ENCODE data around the gene ALAD. TPM values are rescaled to one million over a fixed set of nuclear protein-coding genes. Genes with fewer than 3 reads are reported as not detected.

ALAD gene
- total and polyA plus RNA-seq, 2 of the 8 experiments (the other 6 are each of a cell fraction or from before 2014, with no cell fraction given): 8.2 to 15.3 TPM

DNA sequence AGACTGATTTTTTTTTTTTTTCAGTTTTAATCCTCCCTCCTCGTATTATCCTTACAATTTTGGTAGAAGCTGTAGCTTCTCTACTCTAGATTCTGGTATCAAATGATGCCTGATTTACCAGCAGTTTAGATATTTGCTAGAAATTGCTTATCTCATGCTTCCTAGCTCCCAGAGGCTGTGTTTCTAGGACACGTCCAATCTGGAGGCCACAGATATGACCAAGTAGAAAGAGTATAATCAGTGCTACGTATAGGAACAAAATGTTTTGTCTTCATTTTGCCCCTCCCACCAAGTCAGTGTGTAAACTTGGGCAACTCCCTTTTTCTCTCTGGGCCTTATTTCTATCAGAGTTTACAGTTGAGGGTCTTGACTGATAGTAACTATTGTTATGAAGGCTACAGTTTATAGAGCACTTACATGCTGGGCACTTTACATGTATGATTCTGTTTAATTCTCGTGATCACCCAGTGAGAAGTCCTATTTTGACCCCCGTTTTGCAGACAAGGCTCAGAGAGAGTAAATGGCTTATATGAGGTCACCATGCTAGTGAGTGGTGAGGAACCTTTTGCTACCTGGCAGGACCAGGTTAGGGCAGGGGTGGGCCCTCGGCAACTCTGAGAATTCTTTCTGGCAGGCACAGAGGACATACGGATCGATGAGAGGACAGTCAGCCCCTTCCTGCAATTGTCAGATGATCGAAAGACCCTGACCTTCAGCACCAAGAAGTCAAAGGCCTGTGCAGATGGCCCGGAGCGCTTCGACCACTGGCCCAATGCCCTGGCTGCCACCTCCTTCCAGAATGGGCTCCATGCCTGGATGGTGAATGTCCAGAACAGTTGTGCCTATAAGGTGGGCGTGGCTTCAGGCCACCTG lies 31.9 kb downstream of the ALAD start:
- no peak overlapping the region for H3K4me3 ChIP-seq (ENCODE audit: extremely low read depth in 1 of 4, insufficient read depth in 2 of 4, low read depth in 3 of 4, low read length in 4 of 4)
- TF ChIP-seq BRCA1 (IDR thresholded peaks at IDR 0.05; ENCODE audit: low read depth, low read length) (no peak), CREB1 (IDR thresholded peaks at IDR 0.05) (no peak), RNF2 (IDR thresholded peaks at IDR 0.05; ENCODE audit: borderline replicate concordance, low read depth, low read length, missing control alignments, poor library complexity, severe bottlenecking) (no peak), PHF8 (conservative IDR thresholded peaks at IDR 0.05; ENCODE audit: low read depth, low read length) (no peak), TCF12 (IDR thresholded peaks at IDR 0.05; ENCODE audit: low read depth, low read length) (no peak), KDM4A (IDR thresholded peaks at IDR 0.05; ENCODE audit: low read depth, low read length, severe bottlenecking) (no peak), SRF (IDR thresholded peaks at IDR 0.05; ENCODE audit: low read depth, low read length) (no peak), MAFK (IDR thresholded peaks at IDR 0.05; ENCODE audit: low read depth, low read length) (no peak)
- TF ChIP-seq, protein P1, sequence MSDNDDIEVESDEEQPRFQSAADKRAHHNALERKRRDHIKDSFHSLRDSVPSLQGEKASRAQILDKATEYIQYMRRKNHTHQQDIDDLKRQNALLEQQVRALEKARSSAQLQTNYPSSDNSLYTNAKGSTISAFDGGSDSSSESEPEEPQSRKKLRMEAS (IDR thresholded peaks at IDR 0.05): no peak
- no peak overlapping the region for H4K5ac ChIP-seq (ENCODE audit: insufficient read length, low read depth, low read length)
- H4K8ac ChIP-seq (ENCODE audit: extremely low read depth, insufficient read depth, low read length): no peak overlapping the region
- H2AFZ ChIP-seq (ENCODE audit: low read length): no peak overlapping the region
- no peak overlapping the region for H2AK5ac ChIP-seq (ENCODE audit: low read depth, low read length)
- ChIA-PET POLR2A (ENCODE audit: partially characterized antibody) (interaction anchor here (0.6 to 2.8 kb wide), 2 partner anchors 19 to 1244 kb away, joined by 3 to 11 read pairs; partner anchors contain the start of gene BSPRY), CTCF (ENCODE audit: partially characterized antibody) (interaction anchor here (1.7 to 2.3 kb wide), 2 partner anchors 13 to 58 kb away, joined by 4 to 9 read pairs; no protein-coding TSS in a partner anchor)
- H4K91ac ChIP-seq (replicated peaks; ENCODE audit: insufficient read length, low read length): no peak overlapping the region
- no peak overlapping the region for H3K4ac ChIP-seq (replicated peaks; ENCODE audit: insufficient read length, low read depth, low read length)
- H3K79me2 ChIP-seq (ENCODE audit: control insufficient read depth in 1 of 2, insufficient read depth in 2 of 2, low read length in 2 of 2): no peaks in the 10 kb centered on the region
- no peaks in the 10 kb centered on the region for H3K9me3 ChIP-seq (ENCODE audit: insufficient read depth in 2 of 2, low read depth in 1 of 2, low read length in 1 of 2)
- no peak overlapping the region for H2BK5ac ChIP-seq (ENCODE audit: low read depth, low read length)
- H3K56ac ChIP-seq (replicated peaks; ENCODE audit: insufficient read length, low read depth, low read length): no peak overlapping the region
- no peak overlapping the region for H3K27ac ChIP-seq (ENCODE audit: low read depth, low read length)
- H3K27me3 ChIP-seq (replicated peaks in 1 of 4; ENCODE audit: control insufficient read depth in 3 of 4, extremely low read depth in 1 of 4, insufficient read depth in 3 of 4, low read length in 3 of 4): no peaks in the 10 kb centered on the region
- peaks cover 0 to 5% (median 2%) of the 10 kb centered on the region in 4 experiments; a peak in 3 of 7 replicates for H3K4me1 ChIP-seq (replicated peaks in 1 of 4; ENCODE audit: control insufficient read depth in 3 of 4, insufficient read depth in 4 of 4, low read length in 3 of 4)
- no peak overlapping the region for H2BK20ac ChIP-seq (ENCODE audit: low read length)
- H3K14ac ChIP-seq (ENCODE audit: insufficient read length): no peak overlapping the region
- no peak overlapping the region for H3K9ac ChIP-seq (replicated peaks in 1 of 4; ENCODE audit: extremely low read depth in 1 of 4, low read depth in 3 of 4, low read length in 3 of 4)
- H2BK12ac ChIP-seq (ENCODE audit: low read depth, low read length): no peak overlapping the region
- H4K20me1 ChIP-seq (replicated peaks in 1 of 2; ENCODE audit: control insufficient read depth in 1 of 2, insufficient read depth in 2 of 2, low read length in 2 of 2): peaks cover 0 to 2% of the 10 kb centered on the region in 2 experiments
- H3K4me2 ChIP-seq (ENCODE audit: insufficient read depth in 1 of 2, low read depth in 2 of 2, low read length in 2 of 2): no peak overlapping the region
- no peak overlapping the region for H3K18ac ChIP-seq (ENCODE audit: extremely low read depth, low read length)
- DNase-seq (ENCODE audit: low read depth in 1 of 2, low spot score in 2 of 2): no peak
- H3K23me2 ChIP-seq (ENCODE audit: low read depth, low read length): no peaks in the 10 kb centered on the region
- WGBS, 2 experiments (ENCODE audit: extremely low coverage in 1 of 2, insufficient coverage in 1 of 2, insufficient read length in 1 of 2, insufficient replicate concordance in 2 of 2, low coverage in 1 of 2, low lambda C conversion rate in 2 of 2, missing lambda C conversion rate in 1 of 2): 80% methylated on average over 13 of the region's 13 CpGs; no CpG with 5 or more reads in 1 of the 2 experiments
- no peak overlapping the region for H2BK15ac ChIP-seq (ENCODE audit: low read length)
- no peak for FAIRE-seq
- H2BK120ac ChIP-seq (replicated peaks; ENCODE audit: low read depth, low read length): no peak overlapping the region
- no peak overlapping the region for H3K23ac ChIP-seq (ENCODE audit: insufficient read length)
- H3K79me1 ChIP-seq (ENCODE audit: low read depth, low read length): no peaks in the 10 kb centered on the region
- H3K36me3 ChIP-seq (ENCODE audit: control insufficient read depth in 2 of 4, insufficient read depth in 4 of 4, low read length in 3 of 4): peaks cover 0 to 17% (median 2%) of the 10 kb centered on the region in 4 experiments; a peak in 4 of 8 replicates

Data from H1 (cell line).